Left lung (tissue), 10 donors: ENCODE data around the gene RBM19. TPM values are rescaled to one million over a fixed set of nuclear protein-coding genes. Genes with fewer than 3 reads are reported as not detected.

ENCODE experiments used
- ATAC-seq: fragments of 200-7000 bp; cut with Tn5 transposase; one replicate; pipeline ENCODE4 v1.9.1; 2020; ENCODE audit warnings: moderate library complexity
- DNase-seq, 4 donors: peaks; one replicate each; pipeline ENCODE4 v3.0.0-alpha.2; 2013 to 2020
- H3K27ac ChIP-seq, 2 donors: fragments of 200-600 bp; sonication (generic) in 1 of 2; one replicate each; pipeline versions ENCODE4 v1.5.0 to v1.8.0; 2020 to 2021
- H3K27me3 ChIP-seq, 2 donors: fragments of 200-600 bp; sonication (generic) in 1 of 2; one replicate each; pipeline versions ENCODE4 v1.5.0 to v1.8.0; 2020 to 2021
- H3K36me3 ChIP-seq, 2 donors: fragments of 200-600 bp; sonication (generic) in 1 of 2; one replicate each; pipeline versions ENCODE4 v1.5.0 to v1.8.0; 2020 to 2021
- H3K4me1 ChIP-seq, 2 donors: fragments of 200-600 bp; one replicate each; pipeline ENCODE4 v1.8.0; 2021
- H3K4me3 ChIP-seq, 2 donors: fragments of 200-600 bp; sonication (generic) in 1 of 2; one replicate each; pipeline versions ENCODE4 v1.5.0 to v1.8.0; 2020 to 2021; ENCODE audit warnings: mild to moderate bottlenecking in 1 of 2
- H3K9me3 ChIP-seq, 2 donors: fragments of 200-600 bp; sonication (generic) in 1 of 2; one replicate each; pipeline versions ENCODE4 v1.5.0 to v1.8.0; 2020 to 2021
- CTCF ChIP-seq, 2 donors: fragments of 200-600 bp; sonication (generic) in 1 of 2; IDR thresholded peaks; one replicate each; pipeline versions ENCODE4 v1.5.0 to v1.8.0; 2021; ENCODE audit warnings: antibody characterized with exemption in 2 of 2
- intact Hi-C, 2 donors: fragments of 100-400 bp; cut with DNase I; formaldehyde crosslinking; loops; one replicate each; pipeline versions ENCODE4 v1.11.2 to v1.14.2; 2022
- polyA plus RNA-seq, 6 donors: library from polyadenylated mRNA; unstranded; fragments of 120-200 nt; gene quantifications; one replicate each; pipeline ENCODE4 v1.2.1, GENCODE V29; 2013; ENCODE audit not compliant: insufficient read length in 6 of 6
- total RNA-seq, 2 donors: library from RNA; stranded (reverse); fragmentation: NEBNext Ultra II Directional; extraction: Animal tissue kit (Norgen Biotek cat#: 25700); gene quantifications; one replicate each; pipeline ENCODE4 v1.2.1, GENCODE V29; 2021
- donor health status: DM: no; HTN: yes; CAD: no.
- donor health status: DM: no; HTN: no; CAD: no.

The RBM19 gene
- total and polyA plus RNA-seq, 8 donors, result 21.5 to 33.4 (median 31.2) TPM

GRCh38 chr12:113835896-113836295 is 130.2 kb downstream of the RBM19 start:
- Histone ChIP-seq H3K4me3 (no peak overlapping the region), H3K36me3 (peaks cover 0 to 20% of the 10 kb centered on the region in 2 donors), H3K4me1 (no peaks in the 10 kb centered on the region), H3K9me3 (no peaks in the 10 kb centered on the region), H3K27me3 (no peaks in the 10 kb centered on the region), H3K27ac (no peak overlapping the region)
- intact Hi-C loops, result no loop called here
- TF ChIP-seq CTCF (IDR thresholded peaks at IDR 0.05), result no peak
- DNase-seq (no peak), ATAC-seq (no peak)

GRCh38 chr12:113835433-113835832 is 130.7 kb downstream of the RBM19 start:
- Histone ChIP-seq H3K9me3 (no peaks in the 10 kb centered on the region), H3K4me1 (no peaks in the 10 kb centered on the region), H3K27me3 (no peaks in the 10 kb centered on the region), H3K27ac (no peak overlapping the region), H3K4me3 (no peak overlapping the region), H3K36me3 (peaks cover 0 to 15% of the 10 kb centered on the region in 2 donors)
- TF ChIP-seq CTCF (IDR thresholded peaks at IDR 0.05), result no peak
- intact Hi-C loops, result no loop called here
- ATAC-seq, result no peak
- DNase-seq, result no peak

GRCh38 chr12:113833422-113833821 is 132.7 kb downstream of the RBM19 start:
- DNase-seq (no peak), ATAC-seq (no peak)
- intact Hi-C loops, result no loop called here
- H3K4me1 ChIP-seq, result no peaks in the 10 kb centered on the region
- H3K9me3 ChIP-seq, result no peaks in the 10 kb centered on the region
- no peaks in the 10 kb centered on the region for H3K27me3 ChIP-seq
- H3K27ac ChIP-seq, result no peak overlapping the region
- H3K4me3 ChIP-seq, result no peak overlapping the region
- no peak for TF ChIP-seq CTCF (IDR thresholded peaks at IDR 0.05)
- H3K36me3 ChIP-seq, result no peaks in the 10 kb centered on the region

- TF ChIP-seq CTCF (IDR thresholded peaks at IDR 0.05), result no peak
- ATAC-seq (no peak), DNase-seq (peak in 2 of 4 donors; percentile 10 to 45)
- Histone ChIP-seq H3K4me3 (no peak overlapping the region), H3K36me3 (peaks cover 0 to under 1% of the 10 kb centered on the region in 2 donors), H3K9me3 (no peaks in the 10 kb centered on the region), H3K4me1 (no peaks in the 10 kb centered on the region), H3K27ac (no peak overlapping the region), H3K27me3 (no peaks in the 10 kb centered on the region)
- intact Hi-C loops, result no loop called here
Measured at GRCh38 chr12:113831476-113831875, 134.6 kb downstream of the RBM19 start.

GRCh38 chr12:113831016-113831415 is 135.1 kb downstream of the RBM19 start:
- no peak for DNase-seq
- Histone ChIP-seq H3K4me1 (no peaks in the 10 kb centered on the region), H3K27ac (no peak overlapping the region), H3K4me3 (no peak overlapping the region), H3K36me3 (peaks cover 0 to 5% of the 10 kb centered on the region in 2 donors), H3K9me3 (no peaks in the 10 kb centered on the region), H3K27me3 (no peaks in the 10 kb centered on the region)
- intact Hi-C loops, result no loop called here
- TF ChIP-seq CTCF (IDR thresholded peaks at IDR 0.05), result no peak
- ATAC-seq, result no peak
